Stimulated activated naive CD8-positive, alpha-beta T cell treated with anti-CD3 and anti-CD28 coated beads, Interleukin-15, Interleukin-2, amounts not matched to agents 100 U/mL and 50 U/mL, for 24 hours (primary cell): ENCODE results near the gene PRKCB.

Experiments
- ATAC-seq: fragments of 150-1000 bp; cut with Tn5 transposase; one replicate; pipeline ENCODE4 v1.10.0; 2021
- DNase-seq: peaks from one replicate; pipeline ENCODE4 v3.0.0; 2021

Gene PRKCB

DNA sequence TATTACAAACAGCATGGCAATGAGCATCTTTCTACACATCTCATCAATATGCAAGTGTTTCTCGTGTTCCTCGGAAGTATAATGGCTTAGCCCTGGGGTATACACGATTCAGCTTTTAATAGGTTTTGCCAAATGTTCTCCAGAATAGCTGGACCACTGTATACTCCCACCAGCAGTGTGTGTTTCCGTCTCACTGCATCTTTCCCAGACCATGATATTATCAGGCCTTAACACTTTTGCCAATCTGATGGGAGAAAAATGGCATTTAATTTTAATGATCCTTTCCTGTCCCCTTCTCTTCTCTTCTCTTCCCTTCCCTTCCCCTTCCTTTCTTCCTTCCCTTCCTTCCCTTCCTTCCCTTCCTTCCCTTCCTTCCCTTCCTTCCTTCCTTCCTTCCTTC, 30.8 kb downstream of the PRKCB start:
- no peak for DNase-seq
- ATAC-seq: no peak

DNA sequence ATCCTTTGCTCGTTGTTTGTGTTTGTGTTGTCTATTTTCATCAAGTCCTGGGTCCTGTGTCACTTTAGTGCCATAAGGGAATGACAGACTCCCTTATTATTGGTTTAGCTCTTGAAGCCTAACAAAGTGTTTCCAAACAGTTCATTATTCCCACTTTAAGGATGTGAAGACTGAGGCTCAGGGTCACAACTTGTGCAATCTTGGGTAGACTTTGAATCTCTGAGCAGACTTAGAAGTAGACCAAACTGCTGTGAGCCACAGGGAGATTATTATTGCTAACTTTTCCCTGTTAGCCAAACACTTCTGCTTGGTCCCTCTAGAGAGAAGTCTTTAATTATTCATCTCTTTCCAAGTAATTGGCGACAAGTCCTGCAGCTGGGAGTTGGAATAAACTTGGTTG, 31.8 kb downstream of the PRKCB start:
- ATAC-seq (no peak), DNase-seq (no peak)

DNA sequence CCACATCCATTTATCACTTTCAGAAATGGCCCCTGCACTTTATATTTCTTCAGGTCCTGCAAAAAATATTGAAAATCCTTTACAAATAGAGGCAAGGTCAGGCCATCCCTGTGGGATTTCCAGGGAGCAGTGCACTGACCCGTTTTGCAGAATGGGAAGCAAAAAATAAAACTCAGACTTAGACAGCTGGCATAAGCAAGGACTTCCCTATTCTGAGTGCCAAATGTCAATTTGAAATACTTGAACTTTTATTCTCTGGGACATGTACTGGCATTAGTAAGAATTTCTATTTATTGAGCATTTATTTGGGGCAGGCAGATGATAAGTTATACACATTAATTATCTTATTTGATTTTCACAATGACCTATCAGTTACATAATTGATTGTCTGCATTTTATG, 32.4 kb downstream of the PRKCB start:
- DNase-seq: no peak
- no peak for ATAC-seq

DNA sequence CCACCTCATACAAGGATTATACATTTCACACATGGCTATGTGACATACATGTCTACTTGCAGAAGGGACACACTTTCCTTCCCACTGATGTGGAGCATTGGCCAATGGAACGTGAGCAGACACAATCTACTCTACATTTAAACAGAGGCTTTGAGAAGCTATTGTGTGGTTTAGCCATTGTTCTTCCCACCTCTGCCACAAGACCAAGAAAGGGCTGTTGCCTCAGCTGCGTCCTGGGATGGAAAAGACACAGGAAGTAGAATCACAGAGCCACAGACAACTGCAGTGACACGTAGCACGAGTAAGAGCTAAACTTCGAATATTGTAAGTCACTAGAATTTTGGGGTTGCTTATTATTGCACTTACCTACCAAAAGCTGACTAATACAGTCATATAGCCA, 33.3 kb downstream of the PRKCB start:
- peak; percentile 90 for ATAC-seq
- peak; percentile 41 for DNase-seq

DNA sequence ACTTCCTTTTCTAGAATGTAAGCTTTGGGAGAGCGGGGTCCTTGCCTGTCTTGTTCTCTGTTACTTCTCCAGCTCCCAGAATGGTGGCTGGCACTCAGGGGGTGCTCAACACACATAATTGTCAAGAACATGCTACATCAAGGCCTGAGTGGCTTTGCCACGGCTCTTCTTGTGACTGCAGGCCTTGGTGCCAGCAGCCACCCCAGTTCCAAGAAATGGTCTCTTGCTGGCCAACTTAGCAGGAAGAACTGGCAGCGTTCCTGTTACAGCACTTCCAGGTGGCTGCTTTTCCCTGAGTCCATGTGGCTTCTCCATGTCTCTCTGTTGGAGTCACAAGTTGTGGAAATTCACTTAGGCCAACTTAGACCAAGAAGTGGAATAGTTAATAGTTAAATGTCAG, 36.1 kb downstream of the PRKCB start:
- ATAC-seq (no peak), DNase-seq (no peak)

DNA sequence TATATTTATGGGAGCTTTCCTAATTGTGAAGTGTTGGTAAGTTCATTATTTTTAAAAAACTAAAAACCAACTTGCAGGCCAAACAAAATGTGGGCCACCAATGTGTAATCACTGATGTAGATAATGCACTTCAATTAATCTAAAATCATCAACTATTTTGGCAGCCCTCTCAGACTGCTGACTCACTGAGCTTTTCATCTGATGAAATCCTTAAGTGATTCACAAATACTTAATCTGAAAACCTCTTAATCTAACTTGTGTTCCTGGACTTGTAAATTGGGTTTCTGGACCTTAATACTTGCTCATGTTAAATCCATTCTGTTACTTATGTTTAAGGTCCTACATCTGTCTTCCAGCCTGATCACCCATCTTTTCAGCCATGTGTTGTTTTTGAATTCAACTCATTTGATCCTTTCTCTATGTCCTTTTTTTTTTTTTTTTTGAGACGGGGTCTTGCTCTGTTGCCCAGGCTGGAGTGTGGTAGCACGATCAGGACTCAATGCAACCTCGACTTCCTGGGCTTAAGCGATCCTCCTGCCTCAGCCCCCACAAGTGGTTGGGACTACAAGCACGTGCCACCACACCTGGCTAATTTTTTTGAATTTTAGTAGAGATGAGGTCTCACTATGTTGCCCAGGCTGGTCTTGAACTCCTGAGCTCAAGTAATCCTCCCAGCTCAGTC, 39.0 kb downstream of the PRKCB start:
- DNase-seq: no peak
- ATAC-seq: no peak

DNA sequence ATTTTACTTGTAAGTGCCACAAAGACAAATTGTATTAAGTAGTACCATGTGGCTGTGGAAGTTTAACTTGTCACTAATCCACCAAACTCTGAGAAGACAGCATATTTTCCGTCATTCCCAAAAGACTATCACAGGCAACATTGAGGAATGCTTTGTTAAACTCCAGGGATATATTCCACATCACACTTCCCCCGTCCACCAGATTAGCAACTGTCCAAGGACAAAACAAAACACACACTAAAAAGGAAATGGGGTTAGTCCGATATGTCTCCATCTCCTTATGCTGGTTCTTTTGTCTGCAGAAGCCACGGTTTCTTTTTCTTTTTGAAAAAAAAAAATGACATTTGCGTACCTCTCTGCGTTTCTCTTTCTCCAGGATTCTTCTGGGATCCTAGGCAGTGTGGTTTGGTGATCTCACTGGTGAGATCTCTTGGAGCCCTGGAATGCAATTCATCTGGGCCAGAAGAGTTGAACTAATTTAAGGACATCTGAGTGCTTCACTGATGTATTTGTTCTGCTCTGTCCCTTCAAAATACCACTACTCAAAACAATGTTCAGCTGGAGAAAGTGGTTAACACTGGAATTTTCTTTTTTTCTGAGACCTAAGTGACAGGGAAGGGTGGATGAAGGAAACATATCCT, 40.6 kb downstream of the PRKCB start:
- ATAC-seq (no peak), DNase-seq (no peak)

DNA sequence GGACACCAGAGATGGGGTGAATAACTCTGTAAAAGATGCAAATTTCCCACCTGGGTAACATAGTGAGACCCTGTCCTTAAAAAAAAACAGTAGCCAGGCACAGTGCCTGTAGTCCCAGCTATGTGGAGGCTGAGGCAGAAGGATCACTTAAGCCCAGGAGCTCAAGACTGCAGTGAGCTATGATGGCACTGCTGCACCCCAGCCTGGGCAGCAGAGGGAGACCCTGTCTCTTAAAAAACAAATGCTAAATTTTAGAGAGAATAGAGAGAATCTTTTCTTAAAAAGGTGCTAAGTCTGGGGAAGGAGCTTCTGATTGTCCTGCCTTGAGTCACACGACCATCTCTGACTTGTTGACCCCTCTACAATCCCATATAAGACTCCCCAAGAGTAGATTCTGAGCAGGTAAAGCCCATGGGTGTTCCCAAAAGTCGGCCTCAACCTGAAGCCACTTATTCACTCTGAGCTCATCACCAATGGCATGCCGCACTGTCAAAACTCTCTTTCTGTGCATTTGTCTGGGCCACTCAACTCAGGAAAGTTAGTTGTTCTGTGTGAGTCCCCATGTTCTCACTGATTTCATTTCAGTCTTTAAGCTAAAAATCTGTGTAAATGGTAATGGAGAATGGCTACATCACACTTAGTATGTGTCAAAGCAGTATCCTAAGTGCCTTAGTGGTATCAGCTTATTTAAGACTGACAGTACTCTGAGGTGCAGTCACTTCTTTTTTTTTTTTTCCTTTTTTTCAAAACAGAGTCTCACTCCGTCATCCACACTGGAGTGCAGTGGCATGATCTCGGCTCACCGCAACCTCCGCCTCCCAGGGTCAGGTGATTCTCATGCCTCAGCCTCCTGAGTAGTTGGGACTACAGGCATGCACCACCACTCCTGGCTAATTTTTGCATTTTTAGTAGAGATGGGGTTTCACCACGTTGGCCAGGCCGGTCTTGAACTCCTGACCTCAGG, 41.6 kb downstream of the PRKCB start:
- no peak for DNase-seq
- ATAC-seq: peak; percentile 24

DNA sequence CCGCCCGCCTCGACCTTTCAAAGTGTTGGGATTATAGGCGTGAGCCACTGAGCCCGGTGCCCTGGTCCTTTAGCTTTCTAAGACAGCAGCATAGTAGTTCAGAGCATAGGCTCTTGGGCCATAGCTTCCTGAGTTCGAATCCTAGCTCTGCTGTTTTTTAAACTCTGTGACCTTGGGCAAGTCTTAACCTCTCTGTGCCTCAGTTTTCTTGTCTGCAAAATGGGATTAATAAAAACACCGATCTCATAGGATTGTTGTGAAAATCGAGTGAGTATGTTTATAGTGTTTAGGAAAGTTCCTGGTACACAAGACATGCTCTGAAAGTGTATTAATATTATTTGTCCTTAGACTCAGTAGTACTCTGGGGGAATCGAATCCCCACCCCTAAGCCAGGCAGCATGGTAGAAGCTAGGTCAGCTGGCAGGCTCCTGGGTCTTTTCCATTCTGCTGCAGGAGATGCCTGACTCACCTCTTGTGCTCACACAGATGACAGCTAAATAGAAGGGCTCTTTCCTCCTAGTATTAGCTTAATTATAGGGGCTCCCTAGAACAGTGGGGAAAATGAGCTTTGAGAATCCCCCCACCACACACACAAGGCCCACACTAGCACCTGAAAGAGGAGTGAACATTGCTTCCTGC, 44.1 kb downstream of the PRKCB start:
- no peak for DNase-seq
- ATAC-seq: peak; percentile 50

DNA sequence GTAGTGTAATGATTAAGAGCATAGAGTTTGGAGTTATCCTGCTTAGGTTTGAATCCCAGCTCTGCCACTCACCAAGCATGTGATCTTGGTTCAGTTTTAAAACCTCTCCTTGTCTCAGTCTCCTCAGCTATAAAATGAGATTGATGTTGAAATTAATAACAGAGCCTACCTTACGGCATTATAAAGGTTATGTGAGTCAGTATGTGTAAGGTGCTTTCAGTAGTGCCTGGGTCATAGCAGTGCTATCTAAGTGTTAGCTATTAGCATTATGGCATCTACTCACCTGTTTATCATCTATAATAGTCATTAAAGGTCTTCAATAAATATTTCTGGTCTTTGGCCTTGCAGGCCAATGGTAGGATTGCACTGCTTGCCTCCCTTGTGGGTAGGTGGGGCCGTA, 53.4 kb downstream of the PRKCB start:
- ATAC-seq: peak; percentile 63
- DNase-seq: no peak

DNA sequence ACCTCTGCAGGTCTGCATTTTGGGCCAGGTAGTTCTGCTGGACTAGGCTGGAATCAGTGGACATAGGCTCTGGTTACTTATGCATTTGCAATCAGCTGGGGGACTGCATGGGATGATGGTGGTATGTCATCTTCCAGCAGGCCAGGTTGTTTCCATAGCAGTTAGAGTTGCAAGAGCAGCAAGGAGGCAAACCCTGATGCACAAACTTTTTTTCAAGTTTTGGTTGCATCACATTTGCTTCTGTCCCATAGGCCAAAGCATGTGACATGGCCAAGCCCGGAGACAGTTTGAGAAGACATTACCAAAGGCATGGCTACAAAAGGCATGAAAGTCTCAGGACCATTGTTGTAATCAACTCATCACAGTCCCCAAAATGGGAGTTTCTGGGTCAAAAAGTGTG, 58.2 kb downstream of the PRKCB start:
- no peak for ATAC-seq
- DNase-seq: no peak

DNA sequence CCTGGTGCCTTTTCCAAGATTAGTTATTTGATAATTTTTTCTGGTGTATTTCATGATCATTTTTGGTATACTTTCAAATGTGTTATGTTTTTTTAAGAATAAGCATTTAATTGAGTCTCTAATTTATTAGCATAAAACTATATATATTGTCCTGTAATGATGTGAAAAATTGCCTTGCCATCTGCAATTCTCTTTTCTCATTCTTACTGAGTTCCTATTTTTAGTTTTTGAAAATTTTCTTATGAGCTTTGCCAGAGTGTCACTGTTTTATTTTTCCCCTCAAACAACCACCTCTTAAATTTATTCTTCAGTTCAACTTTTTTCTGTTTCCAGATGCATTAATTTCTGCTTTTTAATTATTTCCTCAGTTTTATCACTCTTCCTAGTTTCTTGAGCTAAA, 59.3 kb downstream of the PRKCB start:
- ATAC-seq (no peak), DNase-seq (no peak)

DNA sequence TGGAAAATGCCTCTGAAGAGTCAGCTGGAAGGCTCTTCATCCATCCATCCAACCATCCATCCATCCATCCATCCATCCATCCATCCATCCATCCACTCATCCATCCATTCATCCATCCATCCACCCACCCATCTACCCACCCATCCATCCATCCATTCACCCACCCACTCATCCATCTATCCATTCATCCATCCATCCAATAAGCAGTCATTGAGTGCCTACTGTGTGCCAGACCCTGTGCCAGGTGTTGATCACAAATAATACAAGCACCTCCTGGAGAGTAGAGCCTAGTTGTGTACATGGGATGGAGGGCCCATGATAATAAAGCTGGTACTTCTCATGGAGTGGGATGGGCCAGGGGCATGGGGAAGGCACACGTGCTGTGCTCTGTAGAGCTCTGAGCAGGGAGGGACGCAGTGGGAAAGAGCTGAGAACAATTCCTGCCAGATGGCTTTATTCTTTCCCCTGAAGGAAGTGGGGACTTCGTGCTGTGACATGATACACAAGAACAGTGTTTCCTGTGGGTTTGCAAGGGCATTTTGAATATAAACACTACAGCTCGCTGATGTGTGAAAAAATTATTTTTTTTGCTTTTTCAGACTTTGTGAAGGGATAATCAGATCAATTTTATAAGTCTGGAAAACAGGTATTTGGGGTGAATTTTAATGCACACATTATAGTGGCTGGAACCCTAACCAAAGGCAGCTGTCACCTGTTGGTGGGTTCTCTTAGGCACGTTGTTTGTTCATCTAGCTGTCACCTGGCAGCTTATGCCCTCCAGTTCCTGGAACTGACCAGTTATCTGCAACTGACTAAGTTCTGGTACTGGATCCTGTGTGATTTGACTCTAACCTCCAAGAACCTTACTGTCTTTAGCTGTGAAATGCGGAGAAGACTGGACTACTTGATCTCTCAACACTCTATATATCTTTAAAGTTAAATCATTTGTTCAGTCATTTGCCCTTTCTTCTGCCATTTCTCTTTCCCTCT, 61.3 kb downstream of the PRKCB start:
- no peak for DNase-seq

DNA sequence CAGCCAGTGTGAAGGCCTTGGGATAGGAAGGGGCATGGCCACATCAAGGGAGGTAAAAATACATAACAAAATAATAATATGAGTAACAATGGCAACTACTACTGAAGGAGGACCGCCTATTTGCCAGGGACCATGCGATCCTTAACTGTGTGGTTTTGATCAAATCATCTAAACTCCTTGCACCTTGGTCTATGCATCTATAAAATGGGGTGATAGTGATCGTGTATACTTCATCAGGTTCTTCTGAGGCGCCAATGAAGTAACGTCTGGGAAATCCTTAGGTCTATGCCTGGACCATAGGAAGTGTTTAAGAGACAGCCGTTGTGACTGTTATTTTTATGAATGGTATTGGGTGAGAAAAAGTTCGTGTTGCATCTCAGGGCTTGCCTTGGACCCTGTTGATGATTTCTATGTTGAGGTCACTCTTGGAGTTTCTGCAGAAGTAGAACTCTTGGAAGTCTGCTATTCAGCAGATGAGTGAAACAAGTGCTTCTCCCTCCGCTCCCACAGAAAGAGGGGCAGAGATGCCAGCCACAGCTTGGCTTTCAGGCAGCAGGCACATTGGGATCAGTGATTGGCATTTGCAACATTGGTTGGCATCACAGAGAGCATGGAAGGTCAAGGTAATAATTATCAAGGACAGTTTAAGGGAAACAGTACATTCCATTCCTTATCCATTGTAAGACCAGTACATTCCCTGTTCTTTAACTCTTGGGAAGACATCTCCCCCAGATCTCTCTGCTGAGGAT, 63.1 kb downstream of the PRKCB start:
- ATAC-seq (no peak), DNase-seq (no peak)

More for the DNA sequence above, 61.3 kb downstream of the PRKCB start:
- no peak for ATAC-seq

DNA sequence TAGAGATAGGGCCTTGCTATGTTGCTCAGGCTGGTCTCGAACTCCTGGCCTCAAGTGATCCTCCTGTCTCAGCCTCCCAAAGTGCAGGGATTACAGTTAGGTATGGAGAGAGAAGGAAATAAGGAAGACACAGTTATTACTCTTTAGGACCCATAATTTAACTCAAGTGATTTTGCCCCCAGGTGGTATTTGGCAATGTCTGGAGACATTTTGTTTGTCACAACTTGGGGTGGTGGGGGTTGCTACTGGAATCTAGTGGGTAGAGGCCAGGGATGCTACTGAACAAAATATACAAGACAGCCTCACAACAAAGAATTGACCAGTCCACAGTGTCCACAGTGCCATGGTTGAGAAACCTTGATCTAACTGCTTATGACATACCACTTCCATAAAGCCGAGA, 64.1 kb downstream of the PRKCB start:
- DNase-seq (no peak), ATAC-seq (no peak)

DNA sequence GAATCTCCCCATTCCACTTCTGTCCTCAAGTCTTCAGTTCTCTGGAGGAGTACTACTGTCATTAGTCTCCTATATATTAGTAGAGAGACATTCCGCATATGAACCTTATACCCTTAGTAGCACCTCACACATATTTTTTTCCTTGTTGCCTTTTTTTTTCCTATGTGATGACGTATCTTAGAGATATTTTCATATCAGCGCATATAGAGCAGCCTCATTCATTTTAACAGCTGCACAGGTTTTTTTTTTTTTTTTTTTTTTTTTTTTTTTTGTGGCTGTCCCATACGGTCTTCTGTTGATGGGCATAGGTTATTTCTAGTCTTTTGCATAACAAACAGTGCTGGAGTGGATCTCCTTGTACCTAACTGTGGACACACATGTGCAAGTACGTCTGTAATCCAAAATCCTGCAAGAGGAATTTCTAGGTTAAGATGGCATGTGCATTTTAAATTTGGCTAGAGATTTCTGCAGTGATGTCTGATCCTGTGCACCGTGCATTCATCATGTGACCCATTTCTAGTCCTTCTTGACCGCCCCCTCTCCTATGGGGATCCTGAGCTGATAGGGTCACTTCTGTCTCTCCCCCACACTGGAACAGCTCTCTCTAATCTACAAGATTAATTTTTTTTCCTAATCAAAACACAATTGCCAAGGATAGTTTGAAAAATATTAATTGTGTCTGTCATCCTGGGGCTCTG, 64.8 kb downstream of the PRKCB start:
- no peak for DNase-seq
- ATAC-seq: no peak

DNA sequence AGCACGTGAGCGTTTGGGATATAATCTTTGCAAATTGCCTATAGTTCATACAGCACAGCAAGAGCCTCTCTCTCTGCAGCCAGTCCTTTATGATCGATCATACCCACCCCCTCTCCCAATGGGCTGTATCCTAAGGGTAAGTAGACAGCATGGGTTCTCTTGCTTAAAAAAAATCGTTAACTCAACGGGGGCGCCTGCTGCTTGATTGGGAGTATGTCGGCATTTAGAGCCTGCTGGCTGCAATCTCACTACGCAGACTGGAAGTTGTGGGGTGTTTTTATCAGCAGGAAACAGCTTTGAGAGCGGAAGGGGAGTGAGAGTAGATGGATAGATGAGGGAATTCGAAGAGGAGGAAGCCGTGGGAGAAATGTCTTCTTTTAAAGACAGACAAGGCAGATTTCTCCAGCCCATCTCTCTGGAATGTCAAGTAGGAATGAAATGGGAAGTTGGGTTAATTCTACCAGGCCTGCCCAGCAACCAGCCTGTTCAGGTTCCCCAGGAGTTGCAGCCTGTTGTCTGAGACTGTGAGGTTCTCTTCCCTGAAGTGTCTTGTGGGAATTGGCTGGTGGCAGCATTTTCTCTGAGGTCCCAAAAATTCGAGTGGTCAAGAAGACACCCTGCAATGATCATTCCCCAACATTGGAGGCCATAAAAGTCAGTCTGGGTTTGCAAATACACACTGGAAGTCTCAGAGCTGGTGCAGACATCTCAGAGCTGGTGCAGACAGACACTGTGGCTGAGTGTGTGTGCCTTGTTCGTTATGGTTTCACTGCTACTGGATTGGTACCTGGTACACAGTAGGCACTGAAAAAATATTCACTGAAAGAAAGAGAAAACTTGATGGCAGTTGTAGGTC, 65.6 kb downstream of the PRKCB start:
- ATAC-seq: no peak

DNA sequence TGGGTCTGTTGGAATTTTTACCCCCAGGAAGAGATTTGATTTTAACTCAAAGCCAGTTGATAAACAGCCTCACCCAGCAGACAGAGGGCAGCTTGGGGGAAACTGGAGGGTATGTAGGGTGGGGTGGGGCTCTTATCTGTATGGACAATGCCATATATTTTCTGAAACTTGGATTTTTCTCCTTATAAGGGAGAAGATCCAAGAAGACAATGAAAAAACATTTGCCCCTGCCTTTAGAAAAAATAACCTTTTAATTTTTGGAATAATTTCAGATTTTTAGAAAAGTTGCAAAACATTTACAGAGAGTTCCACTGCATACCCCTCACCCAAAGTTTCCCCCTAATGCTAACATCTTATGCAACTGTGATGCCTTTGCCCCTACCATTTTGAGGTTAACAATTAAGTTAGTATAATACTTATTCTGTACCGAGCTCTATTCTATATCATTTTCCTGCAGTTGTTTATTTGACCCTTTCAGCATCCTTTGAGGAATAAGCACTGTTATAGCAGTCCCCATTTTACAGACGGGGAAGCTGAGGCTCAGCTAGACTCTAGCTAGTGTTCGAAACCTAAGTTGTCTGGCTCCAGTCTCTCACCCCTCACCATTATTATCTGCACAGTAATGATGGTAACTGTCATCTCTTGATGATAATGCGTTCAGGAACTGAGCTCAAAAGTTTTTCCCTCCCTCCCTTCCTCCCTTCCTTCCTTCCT, 66.4 kb downstream of the PRKCB start:
- no peak for ATAC-seq

More for the DNA sequence above, 65.6 kb downstream of the PRKCB start:
- no peak for DNase-seq

More for the DNA sequence above, 66.4 kb downstream of the PRKCB start:
- no peak for DNase-seq
